GM19043 (cell line): ENCODE data around the gene GALNTL6.
"Not testable (repeated sequence)": the region's sequence is repeated elsewhere in the genome, so short reads cannot be mapped to it uniquely, and the experiment has no call there.

Source experiments
- ATAC-seq: cut with Tn5 transposase; IDR thresholded peaks from one replicate; pipeline ENCODE4 v1.9.1; 2021; ENCODE audit warnings: low read depth; ENCODE audit not compliant: unreplicated experiment

The GALNTL6 gene

DNA sequence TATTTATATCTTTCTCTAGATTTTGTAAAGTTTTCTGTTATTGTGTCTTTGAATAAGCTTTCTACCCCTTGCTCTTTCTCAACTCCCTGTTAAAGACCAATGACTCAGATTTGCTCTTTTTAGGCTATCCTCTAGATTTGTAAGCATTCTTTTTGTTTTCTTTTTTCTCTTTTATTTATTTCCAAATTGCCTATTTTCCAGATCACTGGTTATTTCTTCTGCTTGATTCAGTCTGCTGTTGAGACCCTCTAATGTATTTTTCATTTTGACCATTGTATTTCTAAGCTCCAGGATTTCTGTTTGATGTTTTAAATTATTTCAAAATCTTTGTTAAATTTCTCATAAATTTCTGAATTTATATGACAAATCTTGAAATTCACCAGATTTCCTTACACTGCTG lies 892.8 kb downstream of the GALNTL6 start:
- ATAC-seq, result no peak

DNA sequence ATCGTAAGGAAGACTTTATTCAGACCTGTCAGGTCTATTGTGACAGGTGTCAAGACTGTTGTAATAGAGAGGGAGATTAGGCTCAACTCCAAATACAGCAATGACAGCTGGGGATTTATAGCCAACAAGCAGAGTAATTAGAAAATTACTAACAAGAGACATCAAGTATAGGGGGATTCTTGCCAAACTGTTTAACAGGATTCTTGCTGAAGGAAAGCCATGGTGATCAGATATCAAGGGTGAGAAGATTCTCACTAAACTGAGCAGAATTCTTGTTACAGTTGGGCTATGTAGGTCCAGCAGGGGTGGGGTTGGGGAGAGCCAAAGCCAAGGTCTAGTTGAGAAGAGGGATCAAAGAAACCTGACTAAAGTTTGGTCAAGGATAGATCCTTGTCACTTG lies 894.4 kb downstream of the GALNTL6 start:
- ATAC-seq, result no peak

DNA sequence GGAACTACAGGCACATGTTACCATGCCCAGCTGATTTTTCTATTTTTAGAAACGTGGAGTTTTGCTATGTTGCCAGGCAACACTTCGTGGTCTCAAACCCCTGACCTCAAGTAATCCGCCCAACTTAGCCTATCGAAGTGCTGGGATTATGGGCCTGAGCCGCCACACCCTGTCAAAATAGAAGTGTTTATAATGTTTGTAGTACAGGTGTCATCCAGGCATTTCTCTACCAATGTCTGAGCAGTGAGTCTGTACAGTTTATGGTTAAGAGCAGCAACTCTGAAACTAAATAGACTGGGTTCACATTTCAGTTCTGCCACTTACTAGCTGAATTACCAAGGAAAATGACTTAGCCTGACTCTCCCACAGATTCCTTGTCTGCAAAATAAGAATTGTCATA lies 895.0 kb downstream of the GALNTL6 start:
- no peak for ATAC-seq

DNA sequence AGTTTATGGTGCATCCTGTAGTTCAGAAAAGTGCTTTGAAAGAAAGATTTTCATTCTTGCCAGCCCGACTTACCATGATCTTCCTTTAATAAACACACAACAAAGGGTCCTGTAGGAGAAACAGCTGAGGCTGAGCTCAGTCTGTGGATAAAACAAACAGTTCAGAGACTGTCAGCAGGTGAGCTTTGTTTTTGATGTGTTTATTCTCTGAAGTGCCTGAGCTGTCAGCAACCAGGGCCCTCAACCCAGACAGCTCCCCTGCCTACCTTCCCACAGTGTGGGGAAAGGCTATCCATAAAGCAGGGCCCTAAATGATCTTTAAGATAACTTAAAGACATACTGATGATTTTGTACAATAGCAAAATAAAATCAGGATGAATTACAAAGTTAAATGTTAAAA lies 896.2 kb downstream of the GALNTL6 start:
- no peak for ATAC-seq

DNA sequence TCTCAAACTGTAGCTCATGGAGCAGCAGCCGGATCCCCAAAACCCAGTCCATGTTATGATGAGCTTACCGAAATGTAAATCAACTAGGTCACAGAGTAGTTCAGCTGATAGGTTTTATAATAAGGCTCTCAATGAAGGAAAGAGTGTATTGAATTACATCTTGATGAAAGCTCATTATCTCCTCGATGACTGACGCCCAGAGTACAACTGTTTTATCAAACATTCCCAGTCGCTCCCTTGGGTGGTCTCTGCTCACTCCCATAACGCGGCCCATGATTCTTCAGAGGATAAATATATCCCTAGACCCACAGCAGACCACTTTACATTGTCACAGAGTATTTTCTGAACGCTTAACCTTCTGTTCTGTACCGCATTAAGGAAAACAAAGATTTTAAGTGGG lies 903.1 kb downstream of the GALNTL6 start:
- ATAC-seq, result no peak

DNA sequence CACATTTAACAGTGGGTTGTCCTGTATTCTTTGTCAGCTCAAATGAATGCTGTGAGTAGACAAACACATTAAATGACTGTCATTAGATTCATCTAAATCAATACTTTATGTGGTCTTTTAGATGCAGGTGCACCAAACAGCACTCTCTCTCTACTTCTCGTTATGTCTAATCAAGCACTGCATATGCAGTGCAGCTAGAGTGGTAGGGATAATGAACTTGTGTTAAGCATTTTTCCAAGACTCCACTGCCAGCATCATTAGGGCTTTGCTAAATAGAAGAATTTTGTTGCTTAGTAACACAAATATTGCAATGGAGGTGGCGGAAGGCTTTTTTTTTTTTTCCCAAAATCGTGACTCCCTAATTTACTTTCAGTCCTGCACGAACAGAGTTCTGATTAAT lies 908.5 kb downstream of the GALNTL6 start:
- no peak for ATAC-seq

DNA sequence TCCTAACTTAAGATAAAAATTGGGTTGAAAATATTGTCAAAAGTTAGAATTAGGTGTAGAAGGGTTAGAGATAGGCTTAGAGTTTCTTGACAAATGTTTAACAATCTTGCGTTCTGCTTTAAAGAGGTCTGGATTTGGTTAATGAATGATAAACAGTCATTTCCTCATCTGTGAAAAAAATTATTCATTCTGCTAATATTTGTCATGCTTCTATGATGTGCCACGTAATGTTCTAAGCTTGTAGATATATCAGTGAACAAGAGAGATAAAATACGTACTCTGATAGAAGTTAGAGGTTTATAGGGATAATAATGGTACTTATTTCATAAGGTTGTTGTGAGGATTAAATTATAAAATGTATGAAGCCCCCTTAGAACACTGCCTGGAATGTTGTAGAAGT lies 912.4 kb downstream of the GALNTL6 start:
- ATAC-seq, result no peak

DNA sequence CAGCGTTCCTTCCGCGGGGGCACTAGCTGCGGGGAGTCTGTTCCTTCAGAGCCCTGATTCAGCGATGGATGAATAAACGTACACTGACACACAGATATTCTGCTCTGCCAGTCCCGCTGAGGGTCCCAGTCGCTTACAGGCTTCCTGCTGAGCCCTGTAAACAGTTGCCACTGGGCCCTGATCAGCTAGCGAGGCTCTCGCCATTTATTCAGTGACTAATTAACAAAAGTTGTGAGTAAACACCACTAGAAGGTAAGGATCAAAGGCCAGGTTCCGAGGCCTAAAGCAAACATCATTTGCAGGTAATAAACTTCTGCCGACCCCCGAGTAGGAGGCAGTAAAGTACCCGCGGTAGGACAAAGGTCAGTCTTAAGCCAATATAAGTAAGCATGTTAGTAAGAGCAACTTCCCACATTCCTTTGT lies 912.8 kb downstream of the GALNTL6 start:
- no peak for ATAC-seq

DNA sequence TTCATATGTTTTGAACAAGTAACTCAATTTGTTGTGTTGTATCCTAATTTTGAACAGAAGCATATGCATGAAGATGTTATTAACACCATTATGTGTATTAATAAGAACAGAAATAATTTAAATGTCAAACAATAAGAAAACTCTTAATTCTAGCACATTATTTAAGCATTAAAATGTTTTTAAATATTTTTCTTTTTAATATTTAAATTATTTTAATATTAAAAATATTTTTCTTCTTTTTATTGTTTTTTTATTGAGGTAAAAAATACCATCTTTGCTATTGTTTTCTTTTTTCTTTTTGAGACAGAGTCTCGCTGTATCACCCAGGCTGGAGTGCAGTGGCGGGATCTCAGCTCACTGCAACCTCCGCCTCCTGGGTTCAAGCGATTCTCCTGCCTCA lies 914.4 kb downstream of the GALNTL6 start:
- ATAC-seq, result no peak

DNA sequence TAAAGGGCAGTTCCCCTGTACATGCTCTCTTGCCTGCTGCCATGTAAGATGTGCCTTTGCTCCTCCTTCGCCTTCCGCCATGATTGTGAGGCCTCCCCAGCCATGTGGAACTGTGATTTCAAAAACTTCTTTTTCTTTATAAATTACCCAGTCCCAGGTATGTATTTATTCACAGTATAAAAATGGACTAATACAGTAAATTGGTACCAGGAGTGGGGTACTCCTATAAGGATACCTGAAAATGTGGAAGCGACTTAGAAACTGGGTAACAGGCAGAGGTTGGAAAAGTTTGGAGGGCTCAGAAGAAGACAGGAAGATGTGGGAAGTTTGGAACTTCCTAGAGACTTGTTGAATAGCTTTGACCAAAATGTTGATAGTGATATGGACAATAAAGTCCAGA lies 920.4 kb downstream of the GALNTL6 start:
- ATAC-seq, result not testable (repeated sequence)

DNA sequence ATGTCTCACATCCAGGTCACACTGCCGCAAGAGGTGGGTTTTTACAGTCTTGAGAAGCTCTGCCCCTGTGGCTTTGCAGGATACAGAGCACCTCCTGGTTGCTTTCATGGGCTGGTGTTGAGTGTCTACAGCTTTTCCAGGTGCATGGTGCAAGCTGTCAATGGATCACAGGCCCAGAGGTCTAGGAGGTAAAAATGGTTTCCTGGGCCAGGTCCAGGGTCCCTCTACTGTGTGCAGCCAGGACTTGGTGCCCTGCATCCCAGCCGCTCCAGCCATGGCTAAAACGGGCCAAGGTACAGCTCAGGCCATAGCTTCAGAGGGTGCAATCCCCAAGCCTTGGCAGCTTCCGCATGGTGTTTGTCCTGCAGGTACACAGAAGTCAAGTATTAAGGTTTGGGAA lies 921.4 kb downstream of the GALNTL6 start:
- ATAC-seq, result no peak

DNA sequence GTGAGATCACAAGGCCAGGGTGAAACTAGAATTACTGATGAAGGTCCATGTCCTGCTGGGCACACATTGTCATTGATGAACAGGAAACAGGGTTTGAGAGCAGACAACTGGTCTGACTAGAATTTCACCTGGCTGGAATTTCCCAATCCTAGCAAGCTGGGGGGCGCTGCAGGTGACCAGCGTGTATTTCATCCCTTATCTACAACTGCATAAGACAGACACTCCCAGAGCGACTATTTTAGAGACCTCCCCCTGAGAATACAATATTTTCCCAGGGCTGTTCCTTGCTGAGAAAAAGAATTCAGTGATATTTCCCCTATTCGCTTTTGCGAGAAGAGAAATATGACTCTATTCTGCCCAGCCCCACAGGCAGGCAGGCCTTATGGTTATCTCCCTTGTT lies 922.8 kb downstream of the GALNTL6 start:
- no peak for ATAC-seq

DNA sequence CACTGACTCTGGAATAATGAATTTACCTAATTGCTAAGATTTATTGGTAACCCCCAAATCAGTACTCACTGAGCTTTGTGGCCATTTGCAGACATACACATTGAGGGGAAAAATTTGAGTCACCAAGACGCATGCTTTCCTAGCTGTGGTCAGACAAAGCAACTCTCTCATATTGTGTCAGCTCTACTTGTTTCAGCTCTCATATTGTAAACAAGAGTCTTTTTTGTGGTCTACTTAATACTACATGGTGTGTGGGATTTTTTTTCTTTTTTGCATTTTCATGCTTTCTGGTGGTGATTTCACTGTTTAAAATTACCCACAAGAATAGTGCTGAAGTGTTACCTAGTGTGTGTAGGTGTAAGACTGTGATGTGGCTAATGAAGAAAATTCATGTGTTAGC lies 927.2 kb downstream of the GALNTL6 start:
- ATAC-seq, result peak; percentile 93

DNA sequence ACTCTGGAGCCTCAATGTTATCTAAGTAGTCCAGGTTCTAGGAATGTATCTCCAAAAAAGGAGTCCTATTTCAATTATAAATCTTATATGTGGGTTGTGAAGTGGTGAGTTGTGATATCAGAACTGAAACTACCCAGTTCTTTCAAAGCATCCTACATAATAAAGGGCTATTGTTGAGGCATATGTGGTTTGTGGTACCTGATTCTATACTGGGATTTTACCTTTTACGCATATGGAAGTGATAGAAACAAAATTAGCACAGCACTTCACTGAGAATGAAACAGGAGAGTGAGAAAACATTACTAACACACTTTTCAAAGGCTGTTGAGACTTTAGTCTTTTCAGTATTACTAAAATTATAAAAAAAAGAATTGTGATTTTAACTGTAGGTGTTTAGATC lies 937.7 kb downstream of the GALNTL6 start:
- ATAC-seq, result peak; percentile 96

DNA sequence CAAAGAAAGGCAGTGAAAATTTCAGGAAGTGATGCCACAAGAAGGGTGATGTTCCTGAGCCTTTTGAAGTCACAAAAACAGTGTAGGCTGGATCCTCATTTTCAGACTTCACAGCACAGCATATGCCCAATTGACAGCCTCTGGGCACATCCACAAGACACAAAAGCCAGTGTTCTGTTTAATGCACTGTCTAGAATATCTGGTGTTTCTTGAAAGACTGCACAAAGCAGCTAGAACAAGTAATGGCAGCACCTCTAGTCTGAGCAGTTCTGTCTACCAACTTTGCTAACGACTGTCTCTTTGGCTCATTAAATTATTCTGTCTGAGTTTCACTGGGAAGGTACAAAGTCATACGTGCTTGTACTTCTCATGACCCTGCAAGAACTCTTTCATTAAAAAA lies 938.3 kb downstream of the GALNTL6 start:
- ATAC-seq, result peak; percentile 6

DNA sequence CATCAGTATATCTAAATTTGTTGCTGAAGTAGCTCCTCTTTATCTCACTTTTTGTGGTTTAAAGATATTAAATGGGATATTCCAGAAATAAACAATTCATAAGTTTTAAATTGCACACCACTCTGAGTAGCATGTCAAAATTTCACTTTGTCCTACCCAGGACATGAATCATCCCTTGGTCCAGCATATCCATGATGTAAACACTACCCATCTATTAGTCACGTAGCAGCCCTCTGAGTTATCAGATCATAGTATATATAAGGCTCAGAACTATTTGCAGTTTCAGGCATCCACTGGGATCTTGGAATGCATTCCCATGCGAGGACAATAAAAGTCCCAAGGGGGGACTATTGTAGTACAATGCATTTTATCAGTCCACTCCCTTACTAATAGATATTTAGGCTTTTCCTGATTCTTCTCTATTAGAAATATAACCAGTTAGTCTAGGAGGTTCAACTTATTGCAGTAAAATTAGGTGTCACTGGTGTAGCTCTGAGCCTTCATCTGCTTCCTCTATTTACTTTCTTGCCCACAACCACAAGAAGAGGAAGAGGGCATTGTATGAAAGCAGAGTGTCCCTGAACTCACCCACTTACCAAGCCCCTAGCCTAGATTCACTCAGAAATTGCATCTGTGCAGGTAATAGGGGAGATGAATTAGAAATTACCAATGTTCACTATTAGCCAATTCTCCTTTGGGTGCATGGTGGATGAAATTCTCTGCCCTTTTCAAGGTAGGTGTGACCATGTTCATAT lies 945.6 kb downstream of the GALNTL6 start:
- ATAC-seq, result no peak

DNA sequence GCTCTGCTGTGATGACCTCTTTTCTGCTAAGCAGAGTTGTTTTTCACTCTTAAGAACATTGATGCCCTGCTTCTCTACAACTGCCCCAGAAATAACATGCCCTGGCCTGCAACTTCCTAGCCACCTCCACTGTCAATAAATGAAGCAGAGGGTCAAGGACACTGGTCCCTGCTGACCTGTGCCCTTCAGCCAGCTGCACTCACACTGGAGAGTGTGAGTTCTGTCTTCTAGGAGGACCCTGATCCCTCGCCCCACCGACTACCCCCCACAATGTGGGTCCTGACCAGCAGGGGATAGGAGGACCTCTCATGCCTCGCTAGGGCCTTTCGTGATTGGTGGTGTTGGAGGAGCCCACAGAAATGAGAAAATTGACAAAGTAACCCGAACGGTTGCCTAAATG lies 947.3 kb downstream of the GALNTL6 start:
- ATAC-seq, result no peak

DNA sequence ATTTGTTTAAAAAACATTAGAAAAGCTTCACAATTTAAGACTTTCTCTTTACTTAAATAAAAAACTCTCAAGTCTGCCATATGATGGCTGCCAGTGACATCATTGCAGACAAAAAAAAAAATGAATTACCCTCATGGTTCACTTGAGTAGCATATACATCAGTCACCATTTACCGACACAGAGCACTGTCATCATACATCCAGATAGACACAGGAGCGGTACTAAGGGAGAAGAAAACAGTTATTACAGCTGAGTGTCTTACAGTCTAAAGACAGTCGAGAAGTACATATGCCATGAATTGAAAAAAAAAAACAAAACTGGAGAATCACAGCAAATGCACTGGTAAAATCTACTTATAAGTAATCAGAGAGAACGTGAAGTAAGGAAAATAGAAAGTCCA lies 949.7 kb downstream of the GALNTL6 start:
- no peak for ATAC-seq

DNA sequence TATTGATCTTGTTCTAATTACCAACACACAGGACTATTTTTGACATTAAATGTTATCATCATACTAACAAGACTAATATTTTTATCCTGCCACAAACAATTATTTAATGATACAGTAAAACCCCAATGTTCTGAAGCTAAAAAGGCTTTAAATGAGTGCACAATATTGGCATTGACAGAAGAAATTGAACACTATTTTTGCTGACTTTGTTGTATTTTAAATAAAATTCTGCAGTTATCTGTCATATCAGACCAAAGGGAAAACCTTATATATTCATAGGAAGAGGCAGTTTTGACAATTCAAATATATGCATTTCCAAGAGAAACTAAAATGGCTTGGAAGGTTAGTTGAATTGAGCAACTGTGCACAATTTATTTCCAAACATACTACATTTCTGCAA lies 957.6 kb downstream of the GALNTL6 start:
- ATAC-seq, result no peak

DNA sequence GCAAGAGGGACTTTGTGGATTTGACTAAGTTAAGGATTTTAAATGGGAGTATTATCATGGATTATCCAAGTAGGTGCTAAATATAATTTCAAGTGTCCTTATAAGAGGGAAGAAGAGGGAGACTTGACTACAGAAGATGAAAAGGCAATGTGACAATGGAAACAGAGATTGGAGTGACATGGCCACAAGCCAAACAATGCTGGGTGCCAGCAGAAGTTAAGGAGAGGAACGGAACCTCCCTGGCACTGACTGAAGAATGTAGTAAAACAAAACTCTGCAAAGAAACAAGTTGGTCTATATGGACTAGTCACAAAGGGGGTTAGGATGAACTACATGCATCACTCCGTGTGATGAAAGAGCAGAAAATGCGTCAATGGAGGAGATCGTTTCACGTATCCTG lies 959.6 kb downstream of the GALNTL6 start:
- no peak for ATAC-seq

DNA sequence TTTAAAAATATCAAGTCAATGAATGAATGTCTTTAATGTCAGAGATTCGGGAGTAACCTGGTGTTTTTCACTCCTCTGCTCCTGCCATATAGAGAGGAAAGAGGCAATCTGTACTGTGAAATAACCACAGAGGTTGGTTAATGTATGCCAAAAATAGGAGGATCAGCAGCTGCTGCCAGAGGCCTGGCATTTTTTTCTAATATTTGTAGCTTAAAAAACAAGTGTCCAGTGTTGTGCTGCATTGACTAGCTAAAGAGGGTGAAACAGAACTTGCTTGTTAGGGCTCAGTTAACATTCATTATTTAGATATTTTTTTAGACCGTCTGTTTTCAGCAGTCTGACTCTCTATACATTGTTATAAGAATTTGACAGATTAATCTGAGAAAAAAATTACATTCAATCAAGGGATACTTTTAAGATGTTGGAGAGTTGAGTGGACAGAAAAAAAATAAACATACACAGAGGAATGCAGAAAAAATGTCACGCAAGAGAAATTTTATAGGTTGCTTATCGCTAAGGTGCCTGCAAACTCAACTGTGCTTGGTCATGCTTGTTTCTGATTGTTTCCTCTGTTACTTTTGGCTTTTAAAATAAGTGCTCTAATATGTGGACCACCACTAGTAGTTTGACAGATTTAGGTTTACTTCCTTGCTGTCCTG lies 963.1 kb downstream of the GALNTL6 start:
- ATAC-seq, result no peak

DNA sequence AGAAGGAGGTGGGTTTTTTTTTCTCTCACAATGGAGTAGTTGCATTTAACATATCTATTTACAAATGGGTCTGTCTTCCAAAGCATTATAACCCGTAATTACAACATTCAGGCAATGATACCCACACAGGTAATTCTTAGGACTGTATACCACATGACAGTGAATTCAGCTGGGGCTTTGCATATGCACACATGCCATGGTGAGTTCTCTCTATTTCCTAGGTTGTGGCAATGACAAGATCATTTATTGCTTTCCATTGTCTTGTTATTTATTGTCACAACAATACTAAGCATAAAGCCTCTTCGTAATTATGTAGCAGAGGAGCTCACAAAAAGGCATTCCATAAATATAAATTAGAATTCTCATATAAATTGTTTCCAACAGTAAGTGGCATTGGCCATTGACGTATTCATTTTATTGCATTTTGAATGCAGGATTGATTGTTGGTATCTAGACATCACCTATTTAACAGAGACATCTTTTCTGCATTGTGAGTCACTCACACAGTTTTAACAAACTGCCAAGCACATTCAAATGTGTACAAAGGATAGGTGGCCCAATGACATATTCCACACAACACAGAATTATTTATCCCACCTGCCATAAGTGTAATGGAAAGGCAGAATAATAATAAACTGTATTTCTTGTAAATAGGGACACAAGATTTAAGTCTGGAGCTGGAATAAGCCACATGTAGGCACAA lies 964.7 kb downstream of the GALNTL6 start:
- ATAC-seq, result no peak
